ENCODE results near the gene KISS1R.

- TF ChIP-seq CEBPB (IDR thresholded peaks at IDR 0.05; ENCODE audit: low read depth, low read length) (no peak), MAFK (IDR thresholded peaks at IDR 0.05; ENCODE audit: low read depth, low read length) (no peak), USF2 (IDR thresholded peaks at IDR 0.05; ENCODE audit: low read depth, low read length) (no peak), RAD21 (IDR thresholded peaks at IDR 0.05; ENCODE audit: low read length) (no peak), POLR2A (IDR thresholded peaks at IDR 0.05; ENCODE audit: low read depth, low read length) (no peak), CHD1 (IDR thresholded peaks at IDR 0.05; ENCODE audit: low read depth, low read length) (no peak)
- TF ChIP-seq, protein P1, sequence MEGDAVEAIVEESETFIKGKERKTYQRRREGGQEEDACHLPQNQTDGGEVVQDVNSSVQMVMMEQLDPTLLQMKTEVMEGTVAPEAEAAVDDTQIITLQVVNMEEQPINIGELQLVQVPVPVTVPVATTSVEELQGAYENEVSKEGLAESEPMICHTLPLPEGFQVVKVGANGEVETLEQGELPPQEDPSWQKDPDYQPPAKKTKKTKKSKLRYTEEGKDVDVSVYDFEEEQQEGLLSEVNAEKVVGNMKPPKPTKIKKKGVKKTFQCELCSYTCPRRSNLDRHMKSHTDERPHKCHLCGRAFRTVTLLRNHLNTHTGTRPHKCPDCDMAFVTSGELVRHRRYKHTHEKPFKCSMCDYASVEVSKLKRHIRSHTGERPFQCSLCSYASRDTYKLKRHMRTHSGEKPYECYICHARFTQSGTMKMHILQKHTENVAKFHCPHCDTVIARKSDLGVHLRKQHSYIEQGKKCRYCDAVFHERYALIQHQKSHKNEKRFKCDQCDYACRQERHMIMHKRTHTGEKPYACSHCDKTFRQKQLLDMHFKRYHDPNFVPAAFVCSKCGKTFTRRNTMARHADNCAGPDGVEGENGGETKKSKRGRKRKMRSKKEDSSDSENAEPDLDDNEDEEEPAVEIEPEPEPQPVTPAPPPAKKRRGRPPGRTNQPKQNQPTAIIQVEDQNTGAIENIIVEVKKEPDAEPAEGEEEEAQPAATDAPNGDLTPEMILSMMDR (conservative IDR thresholded peaks at IDR 0.05; ENCODE audit: low read depth, low read length), result no peak
Measured at GRCh38 chr19:924553-925086, 7.5 kb downstream of the KISS1R start.

Data from IMR-90 (cell line).